HepG2 (cell line): Measurements from ENCODE around the gene PEX10. TPM values are rescaled to one million over a fixed set of nuclear protein-coding genes. Genes with fewer than 3 reads are reported as not detected.
A peak's percentile ranks its signal among the peaks of the same experiment; 100 is the strongest.

Source experiments
- ATAC-seq: fragments of 200-7000 bp; cut with Tn5 transposase; 3 replicates; pipeline ENCODE4 v1.9.1; 2020; ENCODE audit warnings: mild to moderate bottlenecking, moderate library complexity
- BruUV-seq: library from RNA; stranded (reverse); fragments of 400-500 nt; replicated peaks from 2 replicates; lab custom pipeline; 2021; lab: Mats Ljungman, UMichigan
- CTCF ChIA-PET: fragments of 300-600 bp; formaldehyde crosslinking; extraction: SDS; loops from one replicate; lab custom pipeline; 2021; ENCODE audit warnings: low total read pairs, inconsistent platforms, low intra/inter-chr PET ratio; lab: Yijun Ruan, JAX
- POLR2A ChIA-PET: fragments of 350-600 bp; sonication (Branson Sonifier 250); formaldehyde crosslinking; loops from one replicate; lab custom pipeline; 2020; ENCODE audit warnings: antibody characterized with exemption, inconsistent platforms; lab: Yijun Ruan, JAX
- DNase-seq: peaks from one replicate; pipeline ENCODE4 v3.0.0-alpha.2; 2015; ENCODE audit warnings: low spot score
- FAIRE-seq: peaks from 3 replicates; lab custom pipeline; 2011; peaks lifted over from hg19 to GRCh38; lab: Jason Lieb, UNC
- H2AFZ ChIP-seq: one replicate; pipeline ENCODE4 v1.6.1; 2011; ENCODE audit warnings: low read length, inconsistent platforms
- H3K27ac ChIP-seq: fragments of 300-600 bp; 3 replicates; pipeline ENCODE4 v1.8.0; 2011; ENCODE audit warnings: mixed run types, mild to moderate bottlenecking, mixed read lengths, low read length, inconsistent platforms; ENCODE audit not compliant: insufficient read depth; ENCODE audit errors: extremely low read length
- H3K27me3 ChIP-seq, 2 experiments: fragments of 200-600 bp in 1 of 2; 2 replicates in 1 of 2; 3 replicates in 1 of 2; pipeline versions ENCODE4 v1.6.0 to v1.8.0; 2011; ENCODE audit warnings: low read length in 2 of 2, mild to moderate bottlenecking in 2 of 2, moderate library complexity in 2 of 2, inconsistent platforms in 1 of 2; ENCODE audit not compliant: insufficient read depth in 2 of 2, control insufficient read depth in 1 of 2
- H3K36me3 ChIP-seq, 2 experiments: fragments of 200-600 bp in 1 of 2; replicated peaks in 1 of 2; 2 replicates in 1 of 2; 3 replicates in 1 of 2; pipeline versions ENCODE4 v1.5.1 to v1.8.0; 2011; ENCODE audit warnings: low read length in 2 of 2, inconsistent platforms in 1 of 2; ENCODE audit not compliant: insufficient read depth in 2 of 2, control insufficient read depth in 1 of 2
- H3K4me1 ChIP-seq: 2 replicates; pipeline ENCODE4 v1.5.1; 2012; ENCODE audit warnings: low read length, inconsistent platforms; ENCODE audit not compliant: insufficient read depth
- H3K4me2 ChIP-seq: 2 replicates; pipeline ENCODE4 v1.6.0; 2011; ENCODE audit warnings: low read depth, low read length, inconsistent platforms
- H3K4me3 ChIP-seq, 3 experiments: fragments of 200-600 bp in 1 of 3; sonication (generic), shearing (Covaris generic) in 1 of 3; replicated peaks in 1 of 3; 2 replicates each; pipeline ENCODE4 v1.5.1; 2011 to 2016; ENCODE audit warnings: low read length in 3 of 3, inconsistent platforms in 2 of 3, low read depth in 2 of 3, mild to moderate bottlenecking in 2 of 3, control low read depth in 1 of 3, mixed read lengths in 1 of 3; ENCODE audit not compliant: insufficient read depth in 1 of 3
- H3K79me2 ChIP-seq: one replicate; pipeline ENCODE4 v1.6.1; 2011; ENCODE audit warnings: low read length, inconsistent platforms; ENCODE audit not compliant: insufficient read depth
- H3K9ac ChIP-seq: 2 replicates; pipeline ENCODE4 v1.6.0; 2011; ENCODE audit warnings: mild to moderate bottlenecking, low read depth, low read length, inconsistent platforms; ENCODE audit not compliant: insufficient read depth
- H3K9me3 ChIP-seq: 2 replicates; pipeline ENCODE4 v1.5.1; 2012; ENCODE audit warnings: mild to moderate bottlenecking, low read length
- H4K20me1 ChIP-seq: 2 replicates; pipeline ENCODE4 v1.6.0; 2011; ENCODE audit warnings: inconsistent platforms, mild to moderate bottlenecking, low read length, moderate library complexity; ENCODE audit not compliant: insufficient read depth
- AGO2 ChIP-seq: fragments of 200-400 bp; formaldehyde crosslinking; optimal IDR thresholded peaks from 2 replicates; pipeline ENCODE3; 2017; ENCODE audit warnings: mild to moderate bottlenecking, low read depth, low read length, moderate library complexity
- CREB3 ChIP-seq: sonication (generic); formaldehyde crosslinking; IDR thresholded peaks from 2 replicates; pipeline ENCODE4 v1.5.0; 2020; ENCODE audit warnings: missing genetic modification reagents
- EED ChIP-seq: sonication (generic); formaldehyde crosslinking; IDR thresholded peaks from 2 replicates; pipeline ENCODE4 v1.5.0; 2020; ENCODE audit warnings: mild to moderate bottlenecking, missing genetic modification reagents
- MTF1 ChIP-seq: sonication (generic); formaldehyde crosslinking; IDR thresholded peaks from 2 replicates; pipeline ENCODE4 v1.5.0; 2020; ENCODE audit warnings: missing genetic modification reagents
- POLR2AphosphoS5 ChIP-seq: IDR thresholded peaks from 2 replicates; pipeline ENCODE4 v1.6.1; 2012; ENCODE audit warnings: low read depth, low read length
- POLR2G ChIP-seq: fragments of 200-400 bp; formaldehyde crosslinking; IDR thresholded peaks from 2 replicates; pipeline ENCODE4 v1.6.1; 2018; ENCODE audit warnings: mild to moderate bottlenecking, low read depth, low read length, moderate library complexity
- RFX3 ChIP-seq: IDR thresholded peaks from 2 replicates; pipeline ENCODE4 v1.6.1; 2016; ENCODE audit warnings: missing biosample characterization, missing genetic modification reagents
- ZBTB33 ChIP-seq: sonication (generic); formaldehyde crosslinking; IDR thresholded peaks from 2 replicates; pipeline ENCODE4 v1.4.0; 2020; ENCODE audit warnings: missing genetic modification reagents
- ZFP91 ChIP-seq: sonication (generic); formaldehyde crosslinking; IDR thresholded peaks from 2 replicates; pipeline ENCODE4 v1.9.0; 2022; ENCODE audit warnings: missing genetic modification reagents, mild to moderate bottlenecking, borderline replicate concordance
- ZNF296 ChIP-seq: sonication (generic); formaldehyde crosslinking; conservative IDR thresholded peaks from 2 replicates; pipeline ENCODE4 v1.5.0; 2020; ENCODE audit warnings: mild to moderate bottlenecking, missing genetic modification reagents
- WGBS: methylation state at CpG from one replicate; pipeline ENCODE4 v1.1.6; 2017; ENCODE audit warnings: low lambda C conversion rate; 5-methylcytosine and 5-hydroxymethylcytosine counted together
- in situ Hi-C: cut with HindIII; loops from 2 replicates; pipeline ENCODE4 v1.10.0; 2017; ENCODE audit warnings: low pct_unique_long_range_greater_than_20kb; ENCODE audit not compliant: extremely low pct_ligation_motif_present
- intact Hi-C: fragments of 100-400 bp; cut with micrococcal nuclease; formaldehyde crosslinking; loops from one replicate; pipeline ENCODE4 v1.10.0; 2022; ENCODE audit not compliant: unreplicated experiment
- polyA plus RNA-seq, 8 experiments: library from polyadenylated mRNA; depleted of rRNA in 3 of 8; stranded (reverse) in 7 of 8; unstranded in 1 of 8; fragments of >200 nt; fragmentation: Illumina TruSeq in 4 of 8; extraction: Trizol in 4 of 8; gene quantifications; 2 replicates each; pipeline versions ENCODE4 v1.2.1 to v1.2.3, GENCODE V29; 2011 to 2016; ENCODE audit warnings: low read depth in 4 of 8, missing spikeins in 1 of 8, mixed read lengths in 1 of 8; ENCODE audit not compliant: insufficient read depth in 1 of 8
- total RNA-seq, 5 experiments: library from RNA; depleted of rRNA; stranded (reverse); fragments of >200 nt; fragmentation: Illumina TruSeq; extraction: Trizol; gene quantifications; 2 replicates each; pipeline ENCODE4 v1.2.3, GENCODE V29; 2016; ENCODE audit warnings: low read depth in 1 of 5

Gene PEX10
- total and polyA plus RNA-seq, 2 of the 13 experiments (the other 11 are each of a cell fraction or from before 2014, with no cell fraction given): 16.1 to 39.6 TPM

- no peak for FAIRE-seq
- H2AFZ ChIP-seq: no peak overlapping the region
- H3K36me3 ChIP-seq: peaks cover 39 to 84% of the 10 kb centered on the region in 2 experiments
- no peak for ATAC-seq
- H3K27ac ChIP-seq: no peak overlapping the region
- intact Hi-C loops (no loop called here), in situ Hi-C loops (no loop called here)
- H3K4me1 ChIP-seq: peaks cover 2% of the 10 kb centered on the region
- DNase-seq: no peak
- ChIA-PET POLR2A (interaction anchor here (0.7 kb wide), 1 partner anchor 14 kb away, joined by 3 read pairs; the partner anchor contains the start of genes MORN1 and RER1), CTCF (no interaction called here)
- no peaks in the 10 kb centered on the region for H3K27me3 ChIP-seq
- H3K79me2 ChIP-seq: peaks cover 4% of the 10 kb centered on the region
- H3K4me2 ChIP-seq: no peak overlapping the region
- no peak overlapping the region for H3K9ac ChIP-seq
- BruUV-seq: no TSS peak
- H4K20me1 ChIP-seq: no peaks in the 10 kb centered on the region
- H3K4me3 ChIP-seq: no peak overlapping the region
- no peak for TF ChIP-seq EED (CRISPR knock-in tag)
- no peak for TF ChIP-seq MTF1 (CRISPR knock-in tag)
- TF ChIP-seq POLR2G: peak; percentile 44; the same call in 1 of the 2 replicates
- no peaks in the 10 kb centered on the region for H3K9me3 ChIP-seq
- WGBS: 96% methylated on average over 16 of the region's 28 CpGs
Observed at GRCh38 chr1:2405588-2406295, 6.6 kb downstream of the PEX10 start.

- Histone ChIP-seq H3K27ac (no peak overlapping the region), H3K4me3 (no peak overlapping the region), H3K4me2 (no peak overlapping the region), H2AFZ (no peak overlapping the region), H3K9me3 (no peaks in the 10 kb centered on the region), H4K20me1 (no peaks in the 10 kb centered on the region), H3K36me3 (peaks cover 38 to 86% of the 10 kb centered on the region in 2 experiments), H3K4me1 (no peaks in the 10 kb centered on the region), H3K9ac (no peak overlapping the region)
- ATAC-seq (no peak), FAIRE-seq (no peak)
- 94% methylated on average over 14 of the region's 24 CpGs for WGBS
- CTCF ChIA-PET: no interaction called here
- no peak for TF ChIP-seq RFX3 (CRISPR knock-in tag)
- no peak for TF ChIP-seq ZNF296 (CRISPR knock-in tag)
- no peak for TF ChIP-seq CREB3 (CRISPR knock-in tag)
- TF ChIP-seq ZFP91: 0 out of 2 replicates have a peak, but pooled peaks have one; percentile 25
- peak; percentile 29; the same call in 1 of the 2 replicates for TF ChIP-seq POLR2AphosphoS5
- 0 out of 2 replicates have a peak, but pooled peaks have one; percentile 19 for TF ChIP-seq ZBTB33
- peak; percentile 95 for TF ChIP-seq AGO2
- TF ChIP-seq POLR2G: 0 out of 2 replicates have a peak, but pooled peaks have one; percentile 6
- TF ChIP-seq, all 625 proteins: peak for 5
- intact Hi-C loops: no loop called here
- Histone ChIP-seq H3K27me3 (no peaks in the 10 kb centered on the region), H3K79me2 (no peaks in the 10 kb centered on the region)
- POLR2A ChIA-PET: no interaction called here
- DNase-seq: no peak
- BruUV-seq: TSS peak; percentile 45
- in situ Hi-C loops: no loop called here
Observed at GRCh38 chr1:2404890-2405511, 7.4 kb downstream of the PEX10 start.
